ENCODE results near the gene OR2T8.

Gene OR2T8

DNA sequence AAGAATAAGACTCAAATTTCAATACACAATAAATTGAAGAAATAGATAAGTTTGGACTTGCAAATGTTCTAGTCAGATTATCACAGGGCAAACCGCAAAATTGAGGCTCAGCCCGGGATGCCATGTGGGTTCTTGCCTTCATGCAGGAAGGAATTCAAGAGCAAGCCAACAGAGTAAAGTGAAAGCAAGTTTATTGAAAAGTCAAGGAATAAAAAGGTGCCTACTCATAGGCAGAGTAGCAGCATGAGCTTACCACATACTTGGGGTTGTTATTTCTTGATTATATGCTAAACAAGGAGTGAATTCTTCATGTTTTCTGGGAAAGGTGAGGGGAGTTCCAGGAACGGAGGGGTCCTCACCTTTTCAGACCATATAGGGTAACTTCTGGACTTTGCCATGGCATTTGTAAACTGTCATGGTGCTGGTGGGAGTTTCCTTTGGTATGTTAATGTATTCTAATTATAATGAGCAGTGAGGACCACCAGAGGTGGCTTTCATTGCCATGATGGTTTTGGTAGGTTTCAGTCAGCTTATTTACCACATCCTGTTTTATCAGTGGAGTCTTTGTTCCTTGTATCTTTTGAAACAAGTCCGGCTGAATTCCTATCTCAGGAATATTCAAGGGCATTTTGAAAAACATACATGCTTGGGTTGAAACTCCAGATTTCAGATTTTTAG is 43.0 kb downstream of the OR2T8 start:
- no peak for DNase-seq

DNA sequence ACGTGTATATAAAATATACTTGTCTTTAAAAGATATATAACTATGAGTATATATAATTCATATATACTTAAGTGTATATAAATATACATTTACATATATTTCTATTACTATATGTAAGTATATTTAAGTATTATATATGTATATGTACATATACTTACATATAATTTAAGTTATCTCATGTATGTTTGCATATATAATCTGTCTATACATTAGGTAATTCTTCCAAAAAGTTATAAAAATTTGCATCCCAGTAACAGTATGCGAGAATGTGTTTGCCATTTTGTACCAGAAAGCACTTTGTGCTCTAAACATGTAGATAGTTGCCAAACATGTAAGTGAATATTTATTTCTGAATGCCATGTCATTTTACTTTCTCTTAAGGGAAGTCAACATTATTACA is 44.9 kb downstream of the OR2T8 start, which contains the start of gene OR2AK2:
Gene OR2AK2 (plus strand): TSS at position 301 of the 400 bp plus-strand sequence. CDS start 144 bp downstream, outside the sequence.
- DNase-seq = no peak

DNA sequence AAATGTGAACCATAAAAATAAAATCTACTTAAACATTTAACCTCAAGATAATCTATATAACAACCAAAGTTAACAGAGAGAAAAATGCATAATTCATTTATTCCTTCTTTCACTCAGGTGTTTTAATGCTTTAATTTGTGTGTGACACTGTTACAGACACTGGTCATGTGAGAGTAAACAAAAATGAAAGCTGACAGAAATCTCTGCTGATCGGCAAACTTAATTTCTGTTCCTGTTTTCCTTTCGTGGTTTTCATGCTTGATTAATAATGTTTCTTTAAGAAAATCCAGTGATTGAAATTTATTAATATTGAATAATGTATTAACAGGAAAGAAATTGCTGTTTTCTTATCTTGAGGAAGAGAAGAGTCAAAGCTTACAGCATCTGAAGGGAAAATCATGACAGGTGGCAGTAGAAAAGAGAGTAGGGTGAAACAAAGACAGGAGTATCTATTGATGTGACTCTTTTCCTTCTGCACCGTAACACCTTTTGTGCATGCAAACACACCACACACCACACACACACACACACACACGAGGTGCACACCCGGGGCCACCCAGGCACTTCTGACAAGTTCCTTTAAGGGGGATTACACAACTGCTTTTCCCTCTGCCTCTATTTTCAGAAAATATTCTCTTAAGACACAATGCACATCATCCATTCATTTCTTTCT is 46.6 kb downstream of the OR2T8 start:
- no peak for DNase-seq
